Esophagus (tissue), 2 donors: ENCODE results near the gene OPHN1. TPM values are rescaled to one million over a fixed set of nuclear protein-coding genes. Genes with fewer than 3 reads are reported as not detected.

Experiments
- H3K27ac ChIP-seq, 2 donors: one replicate each; pipeline ENCODE4 v1.5.1; 2013; ENCODE audit warnings: low read depth in 2 of 2, mild to moderate bottlenecking in 2 of 2, inconsistent platforms in 1 of 2, low read length in 1 of 2, moderate library complexity in 1 of 2
- H3K27me3 ChIP-seq, 2 donors: one replicate each; pipeline ENCODE4 v1.6.1; 2013; ENCODE audit warnings: low read length in 2 of 2, control low read depth in 1 of 2, mild to moderate bottlenecking in 1 of 2; ENCODE audit not compliant: insufficient read depth in 2 of 2, control insufficient read depth in 1 of 2
- H3K36me3 ChIP-seq, 2 donors: one replicate each; pipeline ENCODE4 v1.6.1; 2013; ENCODE audit warnings: low read length in 1 of 2; ENCODE audit not compliant: control insufficient read depth in 2 of 2, insufficient read depth in 2 of 2
- H3K4me1 ChIP-seq, 2 donors: one replicate each; pipeline ENCODE4 v1.6.1; 2013; ENCODE audit warnings: low read length in 1 of 2; ENCODE audit not compliant: control insufficient read depth in 2 of 2, insufficient read depth in 2 of 2
- H3K4me3 ChIP-seq, 2 donors: one replicate each; pipeline ENCODE4 v1.5.1; 2013; ENCODE audit warnings: low read length in 2 of 2, mild to moderate bottlenecking in 2 of 2, low read depth in 1 of 2, moderate library complexity in 1 of 2
- H3K9me3 ChIP-seq, 2 donors: one replicate each; pipeline ENCODE4 v1.6.1; 2013; ENCODE audit warnings: mild to moderate bottlenecking in 2 of 2, low read depth in 1 of 2, low read length in 1 of 2, moderate library complexity in 1 of 2; ENCODE audit not compliant: control insufficient read depth in 2 of 2, insufficient read depth in 1 of 2
- WGBS, 2 donors: extraction: QIAGEN DNeasy Blood & Tissue Kit; methylation state at CpG; one replicate each; pipeline ENCODE4 v1.1.7; 2013; 5-methylcytosine and 5-hydroxymethylcytosine counted together
- polyA plus RNA-seq, 2 donors: library from polyadenylated mRNA; stranded (reverse); fragments of 200-250 nt; gene quantifications; one replicate each; pipeline ENCODE4 v1.2.3, GENCODE V29; 2013
- donor health status: healthy with polysubstance abuse.
- donor health status: Bipolar disorder and iron deficiency.

The OPHN1 gene
- polyA plus RNA-seq, 2 donors: 0.96 to 1.2 TPM

DNA sequence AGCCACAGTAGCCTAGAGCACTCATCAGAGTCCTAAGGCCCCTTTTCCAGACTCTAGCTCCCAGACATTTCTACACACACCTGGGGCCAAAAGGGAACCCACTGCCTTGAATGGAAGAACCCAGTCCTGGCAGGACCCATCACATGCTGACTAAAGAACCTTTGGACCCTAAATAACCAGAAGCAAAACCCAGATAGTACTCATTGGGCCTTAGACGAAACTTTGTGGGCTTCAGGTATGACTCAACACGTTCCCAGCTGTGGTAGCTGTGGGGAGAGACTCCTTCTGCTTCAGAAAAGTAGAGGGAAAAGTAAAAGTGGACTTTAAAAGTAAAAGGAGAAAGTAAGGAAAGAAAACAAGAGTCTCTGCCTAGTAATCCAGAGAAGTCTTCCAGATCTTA is 311.5 kb downstream of the OPHN1 start:
- no peaks in the 10 kb centered on the region for H3K9me3 ChIP-seq
- no peak overlapping the region for H3K27ac ChIP-seq
- WGBS, 2 donors: 76 to 84% methylated on average over 2 of the region's 2 CpGs
- no peaks in the 10 kb centered on the region for H3K36me3 ChIP-seq
- no peaks in the 10 kb centered on the region for H3K4me1 ChIP-seq
- no peaks in the 10 kb centered on the region for H3K27me3 ChIP-seq
- no peak overlapping the region for H3K4me3 ChIP-seq

DNA sequence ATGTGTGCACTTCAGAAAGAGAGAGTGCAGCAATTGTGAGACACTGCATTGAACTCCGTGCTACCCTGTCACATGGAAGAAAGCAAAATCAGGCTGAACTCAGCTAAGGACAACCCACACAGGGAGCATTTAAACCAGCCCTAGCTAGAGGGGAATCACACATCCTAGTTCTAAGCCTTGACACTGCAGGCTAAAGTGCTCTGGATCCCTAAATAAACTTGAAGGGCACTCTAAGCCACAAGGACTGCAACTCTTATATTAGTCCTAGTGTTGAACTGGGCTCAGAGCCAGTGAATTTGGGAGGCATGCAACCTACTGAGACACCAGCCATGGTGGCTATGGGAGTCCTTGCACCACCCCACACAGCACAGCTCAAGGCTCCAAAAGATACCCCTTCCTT is 311.9 kb downstream of the OPHN1 start:
- Histone ChIP-seq H3K4me1 (no peaks in the 10 kb centered on the region), H3K27ac (no peak overlapping the region), H3K36me3 (no peaks in the 10 kb centered on the region), H3K4me3 (no peak overlapping the region), H3K9me3 (no peaks in the 10 kb centered on the region), H3K27me3 (no peaks in the 10 kb centered on the region)
- whole genome bisulfite sequencing, 2 donors: 48 to 74% methylated on average over 1 of the region's 1 CpG

DNA sequence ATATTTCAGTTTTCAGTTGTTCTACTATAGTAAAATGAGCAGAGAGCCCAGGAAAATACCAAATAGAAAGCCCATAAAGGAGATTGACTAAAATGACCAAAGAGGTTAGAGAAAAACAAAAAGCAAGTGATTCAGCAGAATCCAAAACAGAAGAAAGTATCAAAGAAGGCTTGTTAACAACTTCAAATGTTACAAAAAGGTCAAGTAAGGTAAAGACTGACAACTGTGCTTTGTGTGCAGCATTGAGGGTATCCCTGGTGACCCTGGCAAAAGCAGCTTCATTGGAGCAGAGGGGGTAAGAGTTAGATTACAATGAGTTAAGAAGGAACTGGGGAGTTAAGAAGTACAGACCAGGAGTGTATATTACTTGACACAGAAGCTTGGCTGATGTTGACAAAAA is 317.9 kb downstream of the OPHN1 start:
- Histone ChIP-seq H3K4me3 (no peak overlapping the region), H3K9me3 (no peaks in the 10 kb centered on the region), H3K4me1 (no peaks in the 10 kb centered on the region), H3K27me3 (no peaks in the 10 kb centered on the region), H3K36me3 (no peaks in the 10 kb centered on the region), H3K27ac (no peak overlapping the region)

DNA sequence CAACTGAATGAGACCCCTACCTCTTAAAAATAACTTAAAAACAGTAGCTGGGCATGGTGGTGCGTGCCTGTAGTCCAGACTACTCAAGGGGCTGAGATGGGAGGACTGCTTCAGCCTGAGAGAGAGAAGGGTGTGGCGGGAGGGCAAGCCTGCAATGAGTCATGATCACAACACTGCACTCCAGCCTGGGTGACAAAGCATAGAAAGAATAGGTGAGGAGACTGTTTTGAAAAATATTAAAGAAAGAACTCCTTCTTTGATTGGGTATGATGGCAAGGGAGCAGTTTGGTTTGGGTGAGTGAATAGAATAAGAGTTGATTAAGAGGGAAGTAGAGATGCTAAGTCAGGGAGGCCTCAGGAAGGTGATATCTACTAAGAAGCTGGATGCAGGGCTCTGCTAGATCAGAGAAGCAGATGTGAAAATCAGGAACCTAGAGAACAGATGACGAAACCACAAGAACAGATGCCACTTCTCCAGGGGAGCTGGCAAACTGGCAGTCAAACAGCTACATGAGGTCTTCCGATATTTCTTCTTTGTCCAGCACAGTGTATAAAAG is 318.6 kb downstream of the OPHN1 start:
- 65 to 76% methylated on average over 4 of the region's 4 CpGs for WGBS, 2 donors
- Histone ChIP-seq H3K9me3 (no peaks in the 10 kb centered on the region), H3K27me3 (no peaks in the 10 kb centered on the region), H3K4me3 (no peak overlapping the region), H3K36me3 (no peaks in the 10 kb centered on the region), H3K27ac (no peak overlapping the region), H3K4me1 (no peaks in the 10 kb centered on the region)

DNA sequence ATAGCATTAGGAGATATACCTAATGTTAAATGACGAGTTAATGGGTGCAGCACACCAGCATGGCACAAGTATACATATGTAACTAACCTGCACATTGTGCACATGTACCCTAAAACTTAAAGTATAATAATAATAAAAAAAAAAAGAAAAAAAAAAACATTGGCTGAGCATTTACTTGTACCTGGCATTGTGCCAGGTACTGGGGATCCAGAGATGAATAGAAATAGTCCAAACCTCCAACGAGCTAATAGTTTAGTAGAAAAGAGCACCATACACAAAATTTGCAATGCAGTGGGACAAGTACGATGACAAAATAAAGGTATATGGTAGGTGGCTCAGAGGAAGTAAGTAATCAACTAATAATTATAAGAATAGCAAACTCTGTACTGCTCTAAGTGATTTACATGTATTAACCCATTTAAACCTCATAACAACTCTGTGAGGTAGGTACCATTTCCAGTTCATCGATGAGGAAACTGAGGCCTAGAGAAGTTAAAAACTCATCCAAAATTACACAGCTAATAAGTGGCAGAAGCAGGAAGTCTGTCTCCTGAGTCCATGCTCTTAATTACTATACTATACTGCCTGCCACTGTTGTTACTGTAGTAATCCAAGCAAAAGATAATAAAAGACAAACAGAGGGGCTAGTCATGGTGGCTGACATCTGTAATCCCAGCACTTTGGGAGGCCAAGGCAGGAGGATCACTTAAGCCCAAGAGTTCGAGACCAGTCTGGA is 319.3 kb downstream of the OPHN1 start:
- Histone ChIP-seq H3K4me1 (no peaks in the 10 kb centered on the region), H3K27me3 (no peaks in the 10 kb centered on the region), H3K27ac (no peak overlapping the region), H3K36me3 (no peaks in the 10 kb centered on the region), H3K4me3 (no peak overlapping the region), H3K9me3 (no peaks in the 10 kb centered on the region)
- 74% methylated on average over 4 of the region's 5 CpGs for WGBS, 2 donors

DNA sequence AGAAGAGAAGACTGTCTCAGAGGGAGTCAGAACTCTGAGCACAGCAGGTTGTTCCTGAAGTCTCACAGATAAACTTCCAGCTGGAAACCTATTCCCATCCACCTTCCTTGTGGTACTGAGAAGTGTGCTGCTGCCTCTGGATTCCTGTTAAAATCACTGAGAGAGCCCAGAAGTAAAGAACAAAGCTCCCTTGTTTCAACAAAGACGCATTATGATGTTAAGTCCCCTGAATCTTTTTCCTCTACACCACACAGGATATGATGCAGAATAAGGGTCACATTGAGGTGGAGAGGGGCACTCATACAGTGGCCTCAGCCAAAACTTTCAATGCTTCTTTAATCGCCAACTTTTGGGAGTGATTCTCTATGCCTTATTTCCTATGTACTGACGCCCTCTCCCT is 321.0 kb downstream of the OPHN1 start:
- H3K9me3 ChIP-seq: no peaks in the 10 kb centered on the region
- H3K27ac ChIP-seq: no peak overlapping the region
- no peak overlapping the region for H3K4me3 ChIP-seq
- no peaks in the 10 kb centered on the region for H3K4me1 ChIP-seq
- no peaks in the 10 kb centered on the region for H3K27me3 ChIP-seq
- no peaks in the 10 kb centered on the region for H3K36me3 ChIP-seq
- 63 to 84% methylated on average over 3 of the region's 3 CpGs for WGBS, 2 donors

DNA sequence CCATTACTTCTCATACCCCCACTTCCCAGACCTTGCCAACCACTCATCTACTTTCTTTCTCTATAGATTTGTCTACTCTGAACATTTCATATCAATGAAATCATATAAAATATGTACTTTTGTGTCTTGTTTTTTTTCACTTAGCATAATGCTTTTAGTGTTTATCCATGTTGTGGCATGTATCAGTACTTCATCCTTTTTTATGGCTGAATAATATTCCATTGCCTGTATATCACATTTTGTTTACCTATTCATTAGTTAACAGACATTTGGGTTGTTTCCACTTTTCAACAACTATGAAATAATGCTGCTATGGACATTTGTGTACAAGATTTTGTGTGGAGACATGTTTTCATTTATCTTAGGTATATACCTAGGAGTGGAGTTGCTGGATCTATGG is 324.1 kb downstream of the OPHN1 start:
- H3K27me3 ChIP-seq: no peaks in the 10 kb centered on the region
- no peak overlapping the region for H3K27ac ChIP-seq
- no peaks in the 10 kb centered on the region for H3K4me1 ChIP-seq
- no peak overlapping the region for H3K4me3 ChIP-seq
- no peaks in the 10 kb centered on the region for H3K36me3 ChIP-seq
- H3K9me3 ChIP-seq: no peaks in the 10 kb centered on the region

DNA sequence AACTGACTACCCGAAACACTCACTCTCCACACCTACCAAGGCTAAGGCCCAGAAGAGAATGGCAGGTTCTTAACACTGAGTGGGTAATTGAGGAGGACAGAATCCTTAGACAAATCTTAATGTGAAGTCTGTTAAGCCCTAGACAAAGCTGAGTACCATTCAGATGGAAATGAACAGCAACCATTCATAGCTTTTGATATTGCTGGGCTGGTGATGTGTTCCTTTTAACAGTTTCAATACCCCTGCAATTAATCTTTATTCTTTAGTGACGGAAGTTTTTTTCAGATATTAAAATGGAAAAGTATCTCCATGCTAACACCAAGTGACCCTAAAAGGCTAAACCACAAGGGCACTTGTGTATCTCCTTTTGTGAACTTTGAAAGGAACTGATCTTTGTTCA is 334.9 kb downstream of the OPHN1 start:
- WGBS, 2 donors: 81 to 93% methylated on average over 2 of the region's 2 CpGs
- Histone ChIP-seq H3K9me3 (no peaks in the 10 kb centered on the region), H3K27ac (no peak overlapping the region), H3K4me1 (no peaks in the 10 kb centered on the region), H3K27me3 (no peaks in the 10 kb centered on the region), H3K4me3 (no peak overlapping the region), H3K36me3 (no peaks in the 10 kb centered on the region)

DNA sequence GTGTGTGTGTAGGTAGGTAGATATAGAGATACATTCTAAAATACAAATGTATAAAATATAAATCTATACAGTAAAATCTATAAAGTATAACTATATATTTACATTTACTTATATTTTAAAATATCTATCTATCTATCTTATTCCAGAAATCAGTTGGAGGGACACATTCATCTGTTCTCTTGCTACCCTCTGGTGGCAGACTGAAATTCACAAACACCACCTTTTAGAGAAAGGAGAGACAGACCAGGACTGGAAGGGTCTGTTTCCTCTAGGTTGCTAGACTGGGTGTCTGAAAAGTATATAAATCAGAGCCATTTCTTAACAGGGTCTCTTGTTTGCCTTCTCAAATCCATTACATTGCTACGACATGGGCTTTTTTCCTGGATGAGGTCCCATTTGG is 343.0 kb downstream of the OPHN1 start:
- WGBS, 2 donors: 68 to 75% methylated on average over 1 of the region's 1 CpG
- Histone ChIP-seq H3K27me3 (no peaks in the 10 kb centered on the region), H3K4me1 (no peaks in the 10 kb centered on the region), H3K9me3 (no peaks in the 10 kb centered on the region), H3K4me3 (no peak overlapping the region), H3K36me3 (no peaks in the 10 kb centered on the region), H3K27ac (no peak overlapping the region)

DNA sequence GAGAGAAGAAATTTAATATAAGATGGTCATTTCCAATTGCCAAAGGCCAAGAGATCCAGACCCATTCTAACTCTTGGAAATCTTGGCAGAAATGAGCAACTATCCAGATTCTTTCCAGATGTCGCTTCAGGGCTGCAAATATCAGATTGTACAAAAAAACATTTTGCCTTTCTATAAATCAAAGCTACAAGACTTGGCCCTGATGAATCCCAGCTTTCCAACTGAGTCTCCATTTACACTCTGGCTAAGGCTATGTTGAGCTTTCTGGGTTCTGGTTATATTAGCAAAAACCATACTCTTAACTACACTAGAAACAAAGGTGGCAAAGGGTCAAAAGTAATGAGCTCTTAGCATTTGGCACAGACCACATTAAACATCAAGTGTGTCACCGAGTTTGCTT is 345.8 kb downstream of the OPHN1 start:
- Histone ChIP-seq H3K4me3 (no peak overlapping the region), H3K4me1 (no peaks in the 10 kb centered on the region), H3K27ac (no peak overlapping the region), H3K36me3 (no peaks in the 10 kb centered on the region), H3K9me3 (no peaks in the 10 kb centered on the region), H3K27me3 (no peaks in the 10 kb centered on the region)
- 68 to 70% methylated on average over 2 of the region's 2 CpGs for WGBS, 2 donors
